Kidney (tissue), 14 donors: Measurements from ENCODE around the gene FBXW4. TPM values are rescaled to one million over a fixed set of nuclear protein-coding genes. Genes with fewer than 3 reads are reported as not detected.

Experiments used
- DNase-seq, 5 donors: peaks; one replicate each; pipeline ENCODE4 v3.0.0-alpha.2; 2013 to 2020
- FAIRE-seq: peaks from 2 replicates; lab custom pipeline; 2012; peaks lifted over from hg19 to GRCh38; lab: Jason Lieb, UNC
- H3K27ac ChIP-seq, 2 donors: one replicate each; pipeline ENCODE4 v1.7.0; 2013; ENCODE audit warnings: low read depth in 2 of 2, low read length in 2 of 2, inconsistent platforms in 1 of 2
- H3K27me3 ChIP-seq: one replicate; pipeline ENCODE4 v1.7.1; 2013; ENCODE audit warnings: low read length, inconsistent platforms; ENCODE audit not compliant: control insufficient read depth, insufficient read depth
- H3K36me3 ChIP-seq, 3 donors: one replicate each; pipeline versions ENCODE4 v1.7.0 to v1.7.1; 2013; ENCODE audit warnings: low read length in 3 of 3, control low read depth in 1 of 3, inconsistent platforms in 1 of 3; ENCODE audit not compliant: insufficient read depth in 3 of 3, control insufficient read depth in 2 of 3
- H3K4me1 ChIP-seq, 3 donors: one replicate each; pipeline versions ENCODE4 v1.7.0 to v1.7.1; 2013; ENCODE audit warnings: low read length in 3 of 3, inconsistent platforms in 1 of 3, low read depth in 1 of 3; ENCODE audit not compliant: control insufficient read depth in 2 of 3, insufficient read depth in 2 of 3
- H3K4me3 ChIP-seq, 3 donors: one replicate each; pipeline versions ENCODE4 v1.7.0 to v1.8.1; 2013; ENCODE audit warnings: low read length in 3 of 3, control low read depth in 1 of 3, inconsistent platforms in 1 of 3
- H3K9ac ChIP-seq, 3 donors: one replicate each; pipeline versions ENCODE4 v1.7.0 to v1.7.1; 2013; ENCODE audit warnings: low read length in 3 of 3, control low read depth in 1 of 3, inconsistent platforms in 1 of 3
- H3K9me3 ChIP-seq, 3 donors: one replicate each; pipeline versions ENCODE4 v1.7.0 to v1.7.1; 2013; ENCODE audit warnings: low read length in 3 of 3, control low read depth in 1 of 3, inconsistent platforms in 1 of 3; ENCODE audit not compliant: control insufficient read depth in 2 of 3, insufficient read depth in 1 of 3
- CTCF ChIP-seq: IDR thresholded peaks from 3 replicates; pipeline ENCODE4 v1.5.1; 2012; ENCODE audit warnings: mild to moderate bottlenecking, moderate library complexity, borderline replicate concordance; ENCODE audit not compliant: insufficient read depth; ENCODE audit errors: extremely low read depth
- intact Hi-C: fragments of 100-400 bp; cut with DNase I; formaldehyde crosslinking; loops from one replicate; pipeline ENCODE4 v1.11.1; 2022
- polyA plus RNA-seq: library from polyadenylated mRNA; stranded (reverse); fragments of 350-450 nt; fragmentation: Illumina TruSeq; extraction: RNeasy Lipid Tissue Mini Kit (QIAGEN cat#74804); gene quantifications from one replicate; pipeline ENCODE4 v1.2.3, GENCODE V29; 2014; ENCODE audit warnings: low read depth, low replicate concordance; ENCODE audit not compliant: insufficient read depth
- total RNA-seq: library from RNA; stranded (reverse); fragmentation: NEBNext Ultra II Directional; extraction: Animal tissue kit (Norgen Biotek cat#: 25700); gene quantifications from one replicate; pipeline ENCODE4 v1.2.1, GENCODE V29; 2021
- donor health status: control.
- donor health status: control.
- donor health status: control.
- donor health status: control.
- donor health status: control.
- donor health status: DM: yes; HTN: yes; CAD: no.
- donor health status: Normal renal cell carcinoma (clear cell type).

Gene FBXW4
- total and polyA plus RNA-seq, 2 donors from 2014 or later, result 47.6 to 80.1 TPM

- DNase-seq, result peak in 1 of 5 donors; percentile 15
- FAIRE-seq, result no peak
- Histone ChIP-seq H3K27ac (no peak overlapping the region), H3K36me3 (peaks cover 3 to 18% (median 9%) of the 10 kb centered on the region in 3 donors), H3K9ac (no peak overlapping the region), H3K4me1 (no peaks in the 10 kb centered on the region), H3K9me3 (no peaks in the 10 kb centered on the region), H3K27me3 (no peaks in the 10 kb centered on the region), H3K4me3 (no peak overlapping the region)
- no peak for TF ChIP-seq CTCF
- intact Hi-C loops, result no loop called here
Measured at GRCh38 chr10:101619983-101620382, 75.0 kb downstream of the FBXW4 start.

GRCh38 chr10:101618871-101619270 is 76.1 kb downstream of the FBXW4 start:
- TF ChIP-seq CTCF, result no peak
- no peaks in the 10 kb centered on the region for H3K9me3 ChIP-seq
- H3K27me3 ChIP-seq, result no peaks in the 10 kb centered on the region
- FAIRE-seq (no peak), DNase-seq (no peak)
- no peak overlapping the region for H3K27ac ChIP-seq
- peaks cover 2 to 14% (median 8%) of the 10 kb centered on the region in 3 donors for H3K36me3 ChIP-seq
- H3K4me1 ChIP-seq, result no peaks in the 10 kb centered on the region
- no peak overlapping the region for H3K4me3 ChIP-seq
- intact Hi-C loops, result no loop called here
- H3K9ac ChIP-seq, result no peak overlapping the region

DNA sequence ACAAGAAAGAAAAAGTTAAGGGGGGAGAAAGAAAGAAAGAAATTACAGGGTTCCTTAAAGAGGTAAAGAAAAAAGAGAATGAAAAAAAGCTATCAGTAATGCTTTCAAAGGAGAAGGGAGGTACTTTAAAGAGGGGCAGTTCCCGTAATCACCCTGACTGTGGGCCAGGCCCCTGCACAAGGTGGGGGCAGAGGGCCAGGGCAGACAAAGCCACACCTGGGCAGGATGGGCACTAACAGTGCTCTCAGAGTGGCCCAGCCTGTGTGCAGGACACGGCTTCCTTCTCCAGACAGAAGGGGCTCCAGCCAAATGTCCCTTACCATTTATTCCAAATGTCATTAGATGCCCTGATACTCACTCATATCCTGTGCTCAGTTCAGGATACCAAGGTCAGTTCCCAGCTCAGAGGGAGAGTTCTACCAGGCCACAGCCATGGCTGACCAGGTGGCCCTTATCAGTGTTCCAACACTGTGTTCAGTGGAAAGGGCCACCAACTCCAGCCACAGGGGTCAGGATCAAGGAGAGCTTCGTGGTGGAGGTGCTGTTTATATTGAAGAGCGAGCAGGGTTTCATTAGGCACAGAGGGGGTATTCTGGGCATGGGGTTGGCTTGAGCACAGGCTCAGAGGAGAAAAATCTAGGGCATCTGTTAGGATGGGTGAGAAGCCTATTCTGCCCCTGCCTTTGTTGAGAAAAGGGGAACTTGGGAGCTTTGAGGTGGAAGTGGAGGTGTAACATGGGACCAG is 77.0 kb downstream of the FBXW4 start:
- no peak for FAIRE-seq
- DNase-seq, result peak in 1 of 5 donors; percentile 43
- TF ChIP-seq CTCF, result no peak
- H3K9ac ChIP-seq, result no peak overlapping the region
- no peaks in the 10 kb centered on the region for H3K9me3 ChIP-seq
- H3K36me3 ChIP-seq, result peaks cover 0 to 10% (median 3%) of the 10 kb centered on the region in 3 donors
- no peaks in the 10 kb centered on the region for H3K4me1 ChIP-seq
- no peak overlapping the region for H3K27ac ChIP-seq
- intact Hi-C loops, result no loop called here
- no peaks in the 10 kb centered on the region for H3K27me3 ChIP-seq
- no peak overlapping the region for H3K4me3 ChIP-seq
